ENCODE results near the gene TFF2. TPM values are rescaled to one million over a fixed set of nuclear protein-coding genes. Genes with fewer than 3 reads are reported as not detected.

TFF2 gene
- total RNA-seq, 2 experiments from 2014 or later: not detected

- DNase-seq (no peak), ATAC-seq (peak; percentile 39)
- intact Hi-C loops (cut with micrococcal nuclease): no loop called here
- Mint-ChIP-seq H3K36me3 (ENCODE audit: low read depth) (no peaks in the 10 kb centered on the region), H3K4me3 (no peak overlapping the region), H3K27me3 (no peaks in the 10 kb centered on the region), H3K9me3 (peaks cover 10% of the 10 kb centered on the region), H3K27ac (no peak overlapping the region), H3K4me1 (ENCODE audit: low read depth) (no peaks in the 10 kb centered on the region)
- CTCF ChIA-PET: interaction anchor here (1.0 to 1.3 kb wide), 2 partner anchors 21 to 213 kb away, joined by 3 to 6 read pairs; no protein-coding TSS in a partner anchor
- TF ChIP-seq CTCF (IDR thresholded peaks at IDR 0.05): no peak
- POLR2A ChIA-PET: no interaction called here
Observed at GRCh38 chr21:42330380-42331371, 20.1 kb downstream of the TFF2 start.

GRCh38 chr21:42324896-42325295, 25.9 kb downstream of the TFF2 start:
- ChIA-PET CTCF (interaction anchor here (0.9 to 2.0 kb wide), 3 partner anchors 12 to 15 kb away, joined by 3 to 7 read pairs (median 4); no protein-coding TSS in a partner anchor), POLR2A (no interaction called here)
- intact Hi-C loops (cut with micrococcal nuclease): no loop called here
- Mint-ChIP-seq H3K27me3 (peaks cover 5% of the 10 kb centered on the region), H3K36me3 (ENCODE audit: low read depth) (no peaks in the 10 kb centered on the region), H3K27ac (no peak overlapping the region), H3K4me1 (ENCODE audit: low read depth) (no peaks in the 10 kb centered on the region), H3K9me3 (no peaks in the 10 kb centered on the region), H3K4me3 (no peak overlapping the region)
- no peak for DNase-seq
- no peak for ATAC-seq
- TF ChIP-seq CTCF (IDR thresholded peaks at IDR 0.05): no peak

GRCh38 chr21:42321845-42322244, 28.9 kb downstream of the TFF2 start:
- H3K4me3 Mint-ChIP-seq: no peak overlapping the region
- intact Hi-C loops (cut with micrococcal nuclease): no loop called here
- no peak for TF ChIP-seq CTCF (IDR thresholded peaks at IDR 0.05)
- POLR2A ChIA-PET: no interaction called here
- ATAC-seq (no peak), DNase-seq (no peak)
- no peaks in the 10 kb centered on the region for H3K9me3 Mint-ChIP-seq
- H3K36me3 Mint-ChIP-seq (ENCODE audit: low read depth): no peaks in the 10 kb centered on the region
- peaks cover 5% of the 10 kb centered on the region for H3K27me3 Mint-ChIP-seq
- H3K27ac Mint-ChIP-seq: no peak overlapping the region
- peaks cover 5% of the 10 kb centered on the region for H3K4me1 Mint-ChIP-seq (ENCODE audit: low read depth)
- CTCF ChIA-PET: interaction anchor here (1.5 kb wide), 1 partner anchor 12 kb away, joined by 5 read pairs; no protein-coding TSS in a partner anchor

GRCh38 chr21:42321231-42321630, 29.6 kb downstream of the TFF2 start:
- ATAC-seq: no peak
- TF ChIP-seq CTCF (IDR thresholded peaks at IDR 0.05): no peak
- no peak for DNase-seq
- CTCF ChIA-PET: interaction anchor here (1.2 kb wide), 1 partner anchor 11 kb away, joined by 4 read pairs; no protein-coding TSS in a partner anchor
- Mint-ChIP-seq H3K27me3 (peaks cover 5% of the 10 kb centered on the region), H3K4me3 (no peak overlapping the region), H3K9me3 (no peaks in the 10 kb centered on the region), H3K36me3 (ENCODE audit: low read depth) (no peaks in the 10 kb centered on the region), H3K4me1 (ENCODE audit: low read depth) (peaks cover 5% of the 10 kb centered on the region), H3K27ac (no peak overlapping the region)
- POLR2A ChIA-PET: no interaction called here
- intact Hi-C loops (cut with micrococcal nuclease): no loop called here

GRCh38 chr21:42320791-42321190, 30.0 kb downstream of the TFF2 start:
- ChIA-PET POLR2A (no interaction called here), CTCF (interaction anchor here (1.2 kb wide), 1 partner anchor 10 kb away, joined by 4 read pairs; no protein-coding TSS in a partner anchor)
- Mint-ChIP-seq H3K36me3 (ENCODE audit: low read depth) (no peaks in the 10 kb centered on the region), H3K9me3 (no peaks in the 10 kb centered on the region), H3K27me3 (peaks cover 5% of the 10 kb centered on the region), H3K27ac (no peak overlapping the region), H3K4me3 (no peak overlapping the region), H3K4me1 (ENCODE audit: low read depth) (peaks cover 5% of the 10 kb centered on the region)
- intact Hi-C loops (cut with micrococcal nuclease): no loop called here
- TF ChIP-seq CTCF (IDR thresholded peaks at IDR 0.05): no peak
- DNase-seq (no peak), ATAC-seq (no peak)

Measured in activated CD8-positive, alpha-beta T cell treated with anti-CD3 and anti-CD28 coated beads for 36 hours (primary cell).